ENCODE data around the gene STAT3.
"Not testable (repeated sequence)": the region's sequence is repeated elsewhere in the genome, so short reads cannot be mapped to it uniquely, and the experiment has no call there.

DNA sequence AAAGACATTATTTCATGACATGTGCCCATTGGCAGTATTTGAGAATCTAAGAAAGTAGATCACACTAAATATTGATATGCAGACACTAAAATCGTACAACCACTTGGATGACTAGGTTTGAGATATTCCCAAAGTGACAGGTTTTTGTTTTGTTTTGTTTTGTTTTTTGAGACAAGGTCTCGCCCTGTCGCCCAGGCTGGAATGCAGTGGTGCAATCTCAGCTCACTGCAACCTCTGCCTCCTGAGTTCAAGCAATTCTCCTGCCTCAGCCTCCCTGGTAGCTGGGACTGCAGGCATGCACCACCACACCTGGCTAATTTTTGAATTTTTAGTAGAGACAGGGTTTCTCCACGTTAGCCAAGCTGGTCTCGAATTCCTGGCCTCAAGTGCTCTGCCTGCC is 19.9 kb downstream of the STAT3 start:
- TF ChIP-seq, protein P1, sequence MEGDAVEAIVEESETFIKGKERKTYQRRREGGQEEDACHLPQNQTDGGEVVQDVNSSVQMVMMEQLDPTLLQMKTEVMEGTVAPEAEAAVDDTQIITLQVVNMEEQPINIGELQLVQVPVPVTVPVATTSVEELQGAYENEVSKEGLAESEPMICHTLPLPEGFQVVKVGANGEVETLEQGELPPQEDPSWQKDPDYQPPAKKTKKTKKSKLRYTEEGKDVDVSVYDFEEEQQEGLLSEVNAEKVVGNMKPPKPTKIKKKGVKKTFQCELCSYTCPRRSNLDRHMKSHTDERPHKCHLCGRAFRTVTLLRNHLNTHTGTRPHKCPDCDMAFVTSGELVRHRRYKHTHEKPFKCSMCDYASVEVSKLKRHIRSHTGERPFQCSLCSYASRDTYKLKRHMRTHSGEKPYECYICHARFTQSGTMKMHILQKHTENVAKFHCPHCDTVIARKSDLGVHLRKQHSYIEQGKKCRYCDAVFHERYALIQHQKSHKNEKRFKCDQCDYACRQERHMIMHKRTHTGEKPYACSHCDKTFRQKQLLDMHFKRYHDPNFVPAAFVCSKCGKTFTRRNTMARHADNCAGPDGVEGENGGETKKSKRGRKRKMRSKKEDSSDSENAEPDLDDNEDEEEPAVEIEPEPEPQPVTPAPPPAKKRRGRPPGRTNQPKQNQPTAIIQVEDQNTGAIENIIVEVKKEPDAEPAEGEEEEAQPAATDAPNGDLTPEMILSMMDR (conservative IDR thresholded peaks at IDR 0.05; ENCODE audit: low read depth, low read length) = not testable (repeated sequence)
- TF ChIP-seq EZH2 (IDR thresholded peaks at IDR 0.05; ENCODE audit: borderline replicate concordance, low read depth, low read length, poor library complexity, severe bottlenecking) = not testable (repeated sequence)

Data from A673 (cell line).